HepG2 (cell line): ENCODE measurements around the gene ACSF3. TPM values are rescaled to one million over a fixed set of nuclear protein-coding genes. Genes with fewer than 3 reads are reported as not detected.

Source experiments
- ATAC-seq: fragments of 200-7000 bp; cut with Tn5 transposase; 3 replicates; pipeline ENCODE4 v1.9.1; 2020; ENCODE audit warnings: mild to moderate bottlenecking, moderate library complexity
- BruUV-seq: library from RNA; stranded (reverse); fragments of 400-500 nt; replicated peaks from 2 replicates; lab custom pipeline; 2021; lab: Mats Ljungman, UMichigan
- CTCF ChIA-PET: fragments of 300-600 bp; formaldehyde crosslinking; extraction: SDS; loops from one replicate; lab custom pipeline; 2021; ENCODE audit warnings: low total read pairs, inconsistent platforms, low intra/inter-chr PET ratio; lab: Yijun Ruan, JAX
- POLR2A ChIA-PET: fragments of 350-600 bp; sonication (Branson Sonifier 250); formaldehyde crosslinking; loops from one replicate; lab custom pipeline; 2020; ENCODE audit warnings: antibody characterized with exemption, inconsistent platforms; lab: Yijun Ruan, JAX
- DNase-seq: peaks from one replicate; pipeline ENCODE4 v3.0.0-alpha.2; 2015; ENCODE audit warnings: low spot score
- FAIRE-seq: peaks from 3 replicates; lab custom pipeline; 2011; peaks lifted over from hg19 to GRCh38; lab: Jason Lieb, UNC
- H2AFZ ChIP-seq: one replicate; pipeline ENCODE4 v1.6.1; 2011; ENCODE audit warnings: low read length, inconsistent platforms
- H3K27ac ChIP-seq: fragments of 300-600 bp; 3 replicates; pipeline ENCODE4 v1.8.0; 2011; ENCODE audit warnings: mixed run types, mild to moderate bottlenecking, mixed read lengths, low read length, inconsistent platforms; ENCODE audit not compliant: insufficient read depth; ENCODE audit errors: extremely low read length
- H3K27me3 ChIP-seq, 2 experiments: fragments of 200-600 bp in 1 of 2; 2 replicates in 1 of 2; 3 replicates in 1 of 2; pipeline versions ENCODE4 v1.6.0 to v1.8.0; 2011; ENCODE audit warnings: low read length in 2 of 2, mild to moderate bottlenecking in 2 of 2, moderate library complexity in 2 of 2, inconsistent platforms in 1 of 2; ENCODE audit not compliant: insufficient read depth in 2 of 2, control insufficient read depth in 1 of 2
- H3K36me3 ChIP-seq, 2 experiments: fragments of 200-600 bp in 1 of 2; replicated peaks in 1 of 2; 2 replicates in 1 of 2; 3 replicates in 1 of 2; pipeline versions ENCODE4 v1.5.1 to v1.8.0; 2011; ENCODE audit warnings: low read length in 2 of 2, inconsistent platforms in 1 of 2; ENCODE audit not compliant: insufficient read depth in 2 of 2, control insufficient read depth in 1 of 2
- H3K4me1 ChIP-seq: 2 replicates; pipeline ENCODE4 v1.5.1; 2012; ENCODE audit warnings: low read length, inconsistent platforms; ENCODE audit not compliant: insufficient read depth
- H3K4me2 ChIP-seq: 2 replicates; pipeline ENCODE4 v1.6.0; 2011; ENCODE audit warnings: low read depth, low read length, inconsistent platforms
- H3K4me3 ChIP-seq, 3 experiments: fragments of 200-600 bp in 1 of 3; sonication (generic), shearing (Covaris generic) in 1 of 3; replicated peaks in 1 of 3; 2 replicates each; pipeline ENCODE4 v1.5.1; 2011 to 2016; ENCODE audit warnings: low read length in 3 of 3, inconsistent platforms in 2 of 3, low read depth in 2 of 3, mild to moderate bottlenecking in 2 of 3, control low read depth in 1 of 3, mixed read lengths in 1 of 3; ENCODE audit not compliant: insufficient read depth in 1 of 3
- H3K79me2 ChIP-seq: one replicate; pipeline ENCODE4 v1.6.1; 2011; ENCODE audit warnings: low read length, inconsistent platforms; ENCODE audit not compliant: insufficient read depth
- H3K9ac ChIP-seq: 2 replicates; pipeline ENCODE4 v1.6.0; 2011; ENCODE audit warnings: mild to moderate bottlenecking, low read depth, low read length, inconsistent platforms; ENCODE audit not compliant: insufficient read depth
- H3K9me3 ChIP-seq: 2 replicates; pipeline ENCODE4 v1.5.1; 2012; ENCODE audit warnings: mild to moderate bottlenecking, low read length
- H4K20me1 ChIP-seq: 2 replicates; pipeline ENCODE4 v1.6.0; 2011; ENCODE audit warnings: inconsistent platforms, mild to moderate bottlenecking, low read length, moderate library complexity; ENCODE audit not compliant: insufficient read depth
- AGO1 ChIP-seq: fragments of 200-400 bp; formaldehyde crosslinking; IDR thresholded peaks from 2 replicates; pipeline ENCODE4 v1.6.1; 2017; ENCODE audit warnings: mild to moderate bottlenecking, low read depth, low read length, moderate library complexity; ENCODE audit not compliant: poor library complexity, severe bottlenecking
- AKAP8 ChIP-seq: sonication (generic); formaldehyde crosslinking; IDR thresholded peaks from 2 replicates; pipeline ENCODE4 v1.5.1; 2020; ENCODE audit warnings: mild to moderate bottlenecking, missing genetic modification reagents
- ATRX ChIP-seq: sonication (generic); formaldehyde crosslinking; IDR thresholded peaks from 2 replicates; pipeline ENCODE4 v1.4.0; 2020; ENCODE audit warnings: missing genetic modification reagents, borderline replicate concordance
- CHD4 ChIP-seq: fragments of 200-600 bp; sonication (generic); IDR thresholded peaks from 2 replicates; pipeline ENCODE4 v1.7.0; 2017; ENCODE audit warnings: mild to moderate bottlenecking, low read length, borderline replicate concordance
- HNF4G ChIP-seq, 2 experiments: sonication (generic) in 1 of 2; formaldehyde crosslinking in 1 of 2; IDR thresholded peaks; 2 replicates each; pipeline versions ENCODE4 v1.4.0 to v1.6.1; 2011 to 2020; ENCODE audit warnings: borderline replicate concordance in 2 of 2, low read depth in 2 of 2, mild to moderate bottlenecking in 2 of 2, low read length in 1 of 2, missing genetic modification reagents in 1 of 2, moderate library complexity in 1 of 2
- HNRNPL ChIP-seq: fragments of 200-400 bp; formaldehyde crosslinking; IDR thresholded peaks from 2 replicates; pipeline ENCODE4 v1.6.1; 2017; ENCODE audit warnings: mild to moderate bottlenecking, low read depth, low read length
- HOXA7 ChIP-seq: sonication (generic); formaldehyde crosslinking; IDR thresholded peaks from 2 replicates; pipeline ENCODE4 v1.8.1; 2022; ENCODE audit warnings: mild to moderate bottlenecking, missing genetic modification reagents, moderate library complexity
- MXD4 ChIP-seq: IDR thresholded peaks from 2 replicates; pipeline ENCODE4 v1.6.1; 2016; ENCODE audit warnings: mild to moderate bottlenecking, missing biosample characterization, missing genetic modification reagents
- RBM22 ChIP-seq: fragments of 200-400 bp; formaldehyde crosslinking; optimal IDR thresholded peaks from 2 replicates; pipeline ENCODE3; 2017; ENCODE audit warnings: mild to moderate bottlenecking, low read length, moderate library complexity
- SMAD1 ChIP-seq: sonication (generic); formaldehyde crosslinking; IDR thresholded peaks from 2 replicates; pipeline ENCODE4 v1.4.0; 2020; ENCODE audit warnings: missing genetic modification reagents, low read depth, mild to moderate bottlenecking, borderline replicate concordance
- ZNF121 ChIP-seq: sonication (generic); formaldehyde crosslinking; IDR thresholded peaks from 2 replicates; pipeline ENCODE4 v1.5.0; 2020; ENCODE audit warnings: mild to moderate bottlenecking, missing genetic modification reagents
- ZNF274 ChIP-seq: sonication (generic); formaldehyde crosslinking; IDR thresholded peaks from 2 replicates; pipeline ENCODE4 v1.5.1; 2020; ENCODE audit warnings: mild to moderate bottlenecking, missing genetic modification reagents
- ZNF326 ChIP-seq: sonication (generic); formaldehyde crosslinking; IDR thresholded peaks from 2 replicates; pipeline ENCODE4 v1.4.0; 2020; ENCODE audit warnings: missing genetic modification reagents, borderline replicate concordance
- ZNF577 ChIP-seq: sonication (generic); formaldehyde crosslinking; IDR thresholded peaks from 2 replicates; pipeline ENCODE4 v1.4.0; 2020; ENCODE audit warnings: mild to moderate bottlenecking, low read depth, missing genetic modification reagents, borderline replicate concordance
- ZNF724P ChIP-seq: sonication (generic); formaldehyde crosslinking; IDR thresholded peaks from 2 replicates; pipeline ENCODE4 v1.8.0; 2022; ENCODE audit warnings: missing genetic modification reagents, borderline replicate concordance
- ZNF841 ChIP-seq: sonication (generic); formaldehyde crosslinking; IDR thresholded peaks from 2 replicates; pipeline ENCODE4 v1.8.1; 2023; ENCODE audit warnings: missing genetic modification reagents, borderline replicate concordance
- WGBS: methylation state at CpG from one replicate; pipeline ENCODE4 v1.1.6; 2017; ENCODE audit warnings: low lambda C conversion rate; 5-methylcytosine and 5-hydroxymethylcytosine counted together
- in situ Hi-C: cut with HindIII; loops from 2 replicates; pipeline ENCODE4 v1.10.0; 2017; ENCODE audit warnings: low pct_unique_long_range_greater_than_20kb; ENCODE audit not compliant: extremely low pct_ligation_motif_present
- intact Hi-C: fragments of 100-400 bp; cut with micrococcal nuclease; formaldehyde crosslinking; loops from one replicate; pipeline ENCODE4 v1.10.0; 2022; ENCODE audit not compliant: unreplicated experiment
- polyA plus RNA-seq, 8 experiments: library from polyadenylated mRNA; depleted of rRNA in 3 of 8; stranded (reverse) in 7 of 8; unstranded in 1 of 8; fragments of >200 nt; fragmentation: Illumina TruSeq in 4 of 8; extraction: Trizol in 4 of 8; gene quantifications; 2 replicates each; pipeline versions ENCODE4 v1.2.1 to v1.2.3, GENCODE V29; 2011 to 2016; ENCODE audit warnings: low read depth in 4 of 8, missing spikeins in 1 of 8, mixed read lengths in 1 of 8; ENCODE audit not compliant: insufficient read depth in 1 of 8
- total RNA-seq, 5 experiments: library from RNA; depleted of rRNA; stranded (reverse); fragments of >200 nt; fragmentation: Illumina TruSeq; extraction: Trizol; gene quantifications; 2 replicates each; pipeline ENCODE4 v1.2.3, GENCODE V29; 2016; ENCODE audit warnings: low read depth in 1 of 5
- TF ChIP-seq, protein P1 (sequence below): sonication (generic); formaldehyde crosslinking; IDR thresholded peaks from 2 replicates; pipeline ENCODE4 v1.8.0; 2022; ENCODE audit warnings: missing genetic modification reagents, mild to moderate bottlenecking, borderline replicate concordance
- TF ChIP-seq, protein P2 (sequence below): fragments of 450-650 bp; IDR thresholded peaks from 2 replicates; pipeline ENCODE4 v1.6.1; 2016
- TF ChIP-seq, protein P3 (sequence below): sonication (generic); formaldehyde crosslinking; IDR thresholded peaks from 2 replicates; pipeline ENCODE4 v1.9.0; 2022; ENCODE audit warnings: missing genetic modification reagents, mild to moderate bottlenecking, borderline replicate concordance

ACSF3 gene
- total and polyA plus RNA-seq, 2 of the 13 experiments (the other 11 are each of a cell fraction or from before 2014, with no cell fraction given) = 14.9 to 30.6 TPM

DNA sequence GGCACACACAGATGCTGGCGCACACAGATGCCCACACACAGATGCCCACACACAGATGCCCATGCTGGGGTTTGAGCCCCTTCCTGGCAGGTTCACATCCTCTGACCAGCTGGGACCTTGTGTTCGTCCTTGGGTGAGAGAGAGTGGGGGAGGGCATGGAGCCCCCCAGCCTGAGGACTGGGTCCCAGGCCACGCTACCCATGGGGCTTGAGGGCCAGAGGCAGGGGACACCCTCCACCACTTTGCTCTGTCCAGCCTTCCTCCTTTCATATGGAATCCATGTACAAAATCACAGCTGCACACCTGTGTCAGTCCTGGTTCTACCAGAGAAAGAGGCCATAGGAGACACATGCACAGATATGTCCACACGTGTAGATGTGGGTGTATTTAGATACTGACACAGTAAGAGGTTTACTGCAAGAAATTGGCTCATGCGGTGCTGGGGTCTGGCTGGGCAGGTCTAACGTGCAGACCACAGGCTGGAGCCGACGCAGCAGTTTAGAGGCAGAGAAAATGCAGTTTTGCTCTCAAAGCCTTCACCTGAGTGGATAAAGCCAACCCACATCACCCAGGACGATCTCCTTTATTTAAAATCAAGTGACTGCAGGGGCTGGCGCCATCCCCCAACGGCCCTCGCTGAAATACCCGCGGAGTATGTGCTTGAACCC is 95.8 kb downstream of the ACSF3 start:
- peak; percentile 32 for FAIRE-seq
- no peak overlapping the region for H2AFZ ChIP-seq
- no peaks in the 10 kb centered on the region for H3K36me3 ChIP-seq
- peak overlapping the region; percentile 99 for H3K27ac ChIP-seq
- H3K27me3 ChIP-seq = peaks cover 0 to 11% of the 10 kb centered on the region in 2 experiments; a peak in 3 of 5 replicates
- WGBS = 17% methylated on average over 11 of the region's 14 CpGs
- intact Hi-C loops = no loop called here
- H3K4me1 ChIP-seq = peaks cover 37% of the 10 kb centered on the region
- peaks cover 44% of the 10 kb centered on the region for H4K20me1 ChIP-seq
- BruUV-seq = no TSS peak
- ChIA-PET CTCF (no interaction called here), POLR2A (no interaction called here)
- peak overlapping the region in 1 of 3 experiments; percentile 86; a peak in 2 of 6 replicates for H3K4me3 ChIP-seq
- no peak for DNase-seq
- H3K9me3 ChIP-seq = no peaks in the 10 kb centered on the region
- in situ Hi-C loops = no loop called here
- peak overlapping the region; percentile 82 for H3K9ac ChIP-seq
- peak overlapping the region; percentile 94 for H3K4me2 ChIP-seq
- H3K79me2 ChIP-seq = peaks cover 6% of the 10 kb centered on the region
- no peak for ATAC-seq
- TF ChIP-seq AGO1 (peak; percentile 22), ZNF577 (CRISPR knock-in tag) (no peak), HNF4G (IDR thresholded peaks at IDR 0.05; ENCODE audit: borderline replicate concordance, low read depth, low read length) (no peak), HNF4G (CRISPR knock-in tag; IDR thresholded peaks at IDR 0.05; ENCODE audit: borderline replicate concordance, low read depth) (0 out of 2 replicates have a peak, but pooled peaks have one; percentile 44), CHD4 (0 out of 2 replicates have a peak, but pooled peaks have one; percentile 7), HNRNPL (peak; percentile 24; the same call in 1 of the 2 replicates), ZNF274 (no peak), ZNF841 (no peak), AKAP8 (CRISPR knock-in tag) (peak; percentile 93; the same call in 1 of the 2 replicates), HOXA7 (CRISPR knock-in tag) (no peak), ATRX (CRISPR knock-in tag) (no peak), ZNF724P (CRISPR knock-in tag) (0 out of 2 replicates have a peak, but pooled peaks have one; percentile 39), ZNF326 (0 out of 2 replicates have a peak, but pooled peaks have one; percentile 46), ZNF121 (CRISPR knock-in tag) (peak; percentile 69; the same call in 1 of the 2 replicates), MXD4 (CRISPR knock-in tag) (no peak), RBM22 (peak; percentile 63), SMAD1 (CRISPR knock-in tag) (0 out of 2 replicates have a peak, but pooled peaks have one; percentile 42)
- TF ChIP-seq, protein P1, sequence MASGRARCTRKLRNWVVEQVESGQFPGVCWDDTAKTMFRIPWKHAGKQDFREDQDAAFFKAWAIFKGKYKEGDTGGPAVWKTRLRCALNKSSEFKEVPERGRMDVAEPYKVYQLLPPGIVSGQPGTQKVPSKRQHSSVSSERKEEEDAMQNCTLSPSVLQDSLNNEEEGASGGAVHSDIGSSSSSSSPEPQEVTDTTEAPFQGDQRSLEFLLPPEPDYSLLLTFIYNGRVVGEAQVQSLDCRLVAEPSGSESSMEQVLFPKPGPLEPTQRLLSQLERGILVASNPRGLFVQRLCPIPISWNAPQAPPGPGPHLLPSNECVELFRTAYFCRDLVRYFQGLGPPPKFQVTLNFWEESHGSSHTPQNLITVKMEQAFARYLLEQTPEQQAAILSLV (CRISPR knock-in tag) = 0 out of 2 replicates have a peak, but pooled peaks have one; percentile 35
- TF ChIP-seq, protein P2, sequence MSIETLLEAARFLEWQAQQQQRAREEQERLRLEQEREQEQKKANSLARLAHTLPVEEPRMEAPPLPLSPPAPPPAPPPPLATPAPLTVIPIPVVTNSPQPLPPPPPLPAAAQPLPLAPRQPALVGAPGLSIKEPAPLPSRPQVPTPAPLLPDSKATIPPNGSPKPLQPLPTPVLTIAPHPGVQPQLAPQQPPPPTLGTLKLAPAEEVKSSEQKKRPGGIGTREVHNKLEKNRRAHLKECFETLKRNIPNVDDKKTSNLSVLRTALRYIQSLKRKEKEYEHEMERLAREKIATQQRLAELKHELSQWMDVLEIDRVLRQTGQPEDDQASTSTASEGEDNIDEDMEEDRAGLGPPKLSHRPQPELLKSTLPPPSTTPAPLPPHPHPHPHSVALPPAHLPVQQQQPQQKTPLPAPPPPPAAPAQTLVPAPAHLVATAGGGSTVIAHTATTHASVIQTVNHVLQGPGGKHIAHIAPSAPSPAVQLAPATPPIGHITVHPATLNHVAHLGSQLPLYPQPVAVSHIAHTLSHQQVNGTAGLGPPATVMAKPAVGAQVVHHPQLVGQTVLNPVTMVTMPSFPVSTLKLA = peak; percentile 86
- TF ChIP-seq, protein P3, sequence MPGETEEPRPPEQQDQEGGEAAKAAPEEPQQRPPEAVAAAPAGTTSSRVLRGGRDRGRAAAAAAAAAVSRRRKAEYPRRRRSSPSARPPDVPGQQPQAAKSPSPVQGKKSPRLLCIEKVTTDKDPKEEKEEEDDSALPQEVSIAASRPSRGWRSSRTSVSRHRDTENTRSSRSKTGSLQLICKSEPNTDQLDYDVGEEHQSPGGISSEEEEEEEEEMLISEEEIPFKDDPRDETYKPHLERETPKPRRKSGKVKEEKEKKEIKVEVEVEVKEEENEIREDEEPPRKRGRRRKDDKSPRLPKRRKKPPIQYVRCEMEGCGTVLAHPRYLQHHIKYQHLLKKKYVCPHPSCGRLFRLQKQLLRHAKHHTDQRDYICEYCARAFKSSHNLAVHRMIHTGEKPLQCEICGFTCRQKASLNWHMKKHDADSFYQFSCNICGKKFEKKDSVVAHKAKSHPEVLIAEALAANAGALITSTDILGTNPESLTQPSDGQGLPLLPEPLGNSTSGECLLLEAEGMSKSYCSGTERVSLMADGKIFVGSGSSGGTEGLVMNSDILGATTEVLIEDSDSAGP = 0 out of 2 replicates have a peak, but pooled peaks have one; percentile 6
